Natural killer cell (primary cell): ENCODE data around the gene PDHB. TPM values are rescaled to one million over a fixed set of nuclear protein-coding genes. Genes with fewer than 3 reads are reported as not detected.

ENCODE experiments used
- ATAC-seq, 3 donors: fragments of 150-1000 bp in 2 of 3; fragments of 200-7000 bp in 1 of 3; cut with Tn5 transposase; 1 replicate in 1 of 3; 2 replicates in 2 of 3; pipeline ENCODE4 v1.10.0; 2021; ENCODE audit warnings: mild to moderate bottlenecking in 2 of 3, moderate library complexity in 2 of 3
- DNase-seq, 2 donors: peaks; one replicate each; pipeline versions ENCODE4 v3.0.0 to v3.0.0-alpha.2; 2013 to 2021; ENCODE audit warnings: mixed read lengths in 1 of 2
- H3K27ac ChIP-seq: one replicate; pipeline ENCODE4 v1.5.1; 2013; ENCODE audit warnings: mild to moderate bottlenecking, low read length
- H3K27me3 ChIP-seq: one replicate; pipeline ENCODE4 v1.6.1; 2013; ENCODE audit warnings: low read length; ENCODE audit not compliant: control insufficient read depth, insufficient read depth
- H3K36me3 ChIP-seq: one replicate; pipeline ENCODE4 v1.6.1; 2013; ENCODE audit warnings: low read length; ENCODE audit not compliant: control insufficient read depth, insufficient read depth
- H3K4me1 ChIP-seq: one replicate; pipeline ENCODE4 v1.6.1; 2013; ENCODE audit warnings: low read length; ENCODE audit not compliant: control insufficient read depth, insufficient read depth
- H3K4me3 ChIP-seq: one replicate; pipeline ENCODE4 v1.5.1; 2013; ENCODE audit warnings: low read length
- H3K9me3 ChIP-seq: one replicate; pipeline ENCODE4 v1.6.1; 2013; ENCODE audit warnings: low read length; ENCODE audit not compliant: control insufficient read depth, insufficient read depth
- H3K27ac Mint-ChIP-seq, 2 donors: one replicate each; pipeline ENCODE4 v1.8.0; 2022; ENCODE audit warnings: mild to moderate bottlenecking in 2 of 2, mixed read lengths in 2 of 2, moderate library complexity in 1 of 2
- H3K27me3 Mint-ChIP-seq, 2 donors: one replicate each; pipeline ENCODE4 v1.8.0; 2022; ENCODE audit warnings: low read depth in 2 of 2, mixed read lengths in 2 of 2
- H3K36me3 Mint-ChIP-seq: one replicate; pipeline ENCODE4 v1.8.0; 2022; ENCODE audit warnings: mixed read lengths
- H3K4me1 Mint-ChIP-seq, 2 donors: one replicate each; pipeline ENCODE4 v1.8.0; 2022; ENCODE audit warnings: mixed read lengths in 2 of 2
- H3K4me3 Mint-ChIP-seq: one replicate; pipeline ENCODE4 v1.8.0; 2022; ENCODE audit warnings: mild to moderate bottlenecking, moderate library complexity, mixed read lengths
- H3K9me3 Mint-ChIP-seq, 2 donors: one replicate each; pipeline ENCODE4 v1.8.0; 2022; ENCODE audit warnings: mixed read lengths in 2 of 2
- WGBS: methylation state at CpG from one replicate; pipeline ENCODE4 v1.1.7; 2013; ENCODE audit warnings: missing lambda C conversion rate; ENCODE audit not compliant: insufficient coverage; 5-methylcytosine and 5-hydroxymethylcytosine counted together
- intact Hi-C: fragments of 100-400 bp; cut with micrococcal nuclease; formaldehyde crosslinking; loops from one replicate; pipeline ENCODE4 v1.14.2; 2022
- total RNA-seq, 4 donors: library from RNA; stranded (reverse); fragments of 120-200 nt in 1 of 4; gene quantifications; one replicate each; pipeline versions ENCODE4 v1.2.3 to v1.2.4, GENCODE V29; 2013 to 2022
- TF ChIP-seq, protein P1 (sequence below): fragments of 200-600 bp; IDR thresholded peaks from one replicate; pipeline ENCODE4 v1.8.0; 2022; ENCODE audit warnings: antibody characterized with exemption

PDHB gene
- total RNA-seq, 3 donors from 2014 or later (not counting 1 experiment from before 2014, with no cell fraction given) = 33.7 to 52.4 (median 39.9) TPM

DNA sequence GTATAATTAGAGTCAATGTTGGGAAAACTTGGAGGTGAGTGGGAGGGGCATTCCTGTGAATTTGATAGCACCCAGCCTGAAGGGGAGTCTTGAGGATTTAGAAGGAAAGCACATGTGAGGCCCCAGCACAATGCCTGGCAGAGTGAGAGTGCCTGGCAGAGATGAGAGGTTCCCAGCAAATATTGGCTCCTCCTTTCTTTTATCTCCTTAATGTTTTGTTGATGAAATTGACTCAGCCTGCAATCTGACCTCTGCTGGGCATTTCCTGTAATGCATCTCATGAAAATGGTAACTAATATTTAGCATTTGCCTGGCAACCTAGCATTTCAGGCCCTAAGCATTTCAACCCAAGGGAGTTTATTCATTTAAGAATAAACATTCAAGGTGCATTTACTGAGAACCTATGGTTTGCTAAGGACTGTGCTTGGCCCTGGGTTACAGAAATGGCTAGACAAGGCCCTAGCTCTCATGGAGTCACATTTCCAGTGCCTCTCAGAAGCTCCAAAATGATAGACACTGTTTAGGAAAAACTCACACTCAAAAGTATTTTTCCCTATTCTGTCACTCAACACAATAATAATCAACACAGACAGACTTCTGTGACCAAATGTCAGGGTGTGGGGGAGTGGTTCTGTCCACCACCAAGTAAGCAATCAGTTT lies 19.0 kb downstream of the PDHB start:
- TF ChIP-seq, protein P1, sequence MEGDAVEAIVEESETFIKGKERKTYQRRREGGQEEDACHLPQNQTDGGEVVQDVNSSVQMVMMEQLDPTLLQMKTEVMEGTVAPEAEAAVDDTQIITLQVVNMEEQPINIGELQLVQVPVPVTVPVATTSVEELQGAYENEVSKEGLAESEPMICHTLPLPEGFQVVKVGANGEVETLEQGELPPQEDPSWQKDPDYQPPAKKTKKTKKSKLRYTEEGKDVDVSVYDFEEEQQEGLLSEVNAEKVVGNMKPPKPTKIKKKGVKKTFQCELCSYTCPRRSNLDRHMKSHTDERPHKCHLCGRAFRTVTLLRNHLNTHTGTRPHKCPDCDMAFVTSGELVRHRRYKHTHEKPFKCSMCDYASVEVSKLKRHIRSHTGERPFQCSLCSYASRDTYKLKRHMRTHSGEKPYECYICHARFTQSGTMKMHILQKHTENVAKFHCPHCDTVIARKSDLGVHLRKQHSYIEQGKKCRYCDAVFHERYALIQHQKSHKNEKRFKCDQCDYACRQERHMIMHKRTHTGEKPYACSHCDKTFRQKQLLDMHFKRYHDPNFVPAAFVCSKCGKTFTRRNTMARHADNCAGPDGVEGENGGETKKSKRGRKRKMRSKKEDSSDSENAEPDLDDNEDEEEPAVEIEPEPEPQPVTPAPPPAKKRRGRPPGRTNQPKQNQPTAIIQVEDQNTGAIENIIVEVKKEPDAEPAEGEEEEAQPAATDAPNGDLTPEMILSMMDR = peak; percentile 75
- ATAC-seq (peak in 2 of 3 donors; percentile 78 to 97), DNase-seq (peak in 1 of 2 donors; percentile 76)
- Mint-ChIP-seq H3K27me3 (no peaks in the 10 kb centered on the region), H3K9me3 (no peaks in the 10 kb centered on the region), H3K4me3 (no peak overlapping the region), H3K27ac (peak overlapping the region; percentile 16 to 34), H3K36me3 (peaks cover 12% of the 10 kb centered on the region), H3K4me1 (peaks cover 6 to 15% of the 10 kb centered on the region in 2 donors)
- Histone ChIP-seq H3K4me1 (no peaks in the 10 kb centered on the region), H3K9me3 (no peaks in the 10 kb centered on the region), H3K4me3 (no peak overlapping the region), H3K27me3 (no peaks in the 10 kb centered on the region), H3K27ac (no peak overlapping the region), H3K36me3 (peaks cover 20% of the 10 kb centered on the region)
- intact Hi-C loops = loop anchor here (1.0 kb wide), 3 partner anchors 60 to 108 kb away; partner anchors contain the start of genes HTD2 and RPP14

- no peaks in the 10 kb centered on the region for H3K27me3 ChIP-seq
- DNase-seq (no peak), ATAC-seq (no peak)
- TF ChIP-seq, protein P1 = no peak
- H3K4me3 ChIP-seq = no peak overlapping the region
- Mint-ChIP-seq H3K4me3 (no peak overlapping the region), H3K36me3 (peaks cover 24% of the 10 kb centered on the region), H3K9me3 (no peaks in the 10 kb centered on the region), H3K4me1 (peaks cover 0 to 9% of the 10 kb centered on the region in 2 donors), H3K27ac (no peak overlapping the region), H3K27me3 (no peaks in the 10 kb centered on the region)
- H3K9me3 ChIP-seq = no peaks in the 10 kb centered on the region
- H3K27ac ChIP-seq = no peak overlapping the region
- no peaks in the 10 kb centered on the region for H3K4me1 ChIP-seq
- peaks cover 30% of the 10 kb centered on the region for H3K36me3 ChIP-seq
- WGBS = 98% methylated on average over 7 of the region's 8 CpGs
- intact Hi-C loops = no loop called here
These were observed 21.5 kb downstream of the PDHB start for GRCh38 chr3:58411851-58412830.

- no peak overlapping the region for H3K4me3 Mint-ChIP-seq
- Histone ChIP-seq H3K4me3 (no peak overlapping the region), H3K27me3 (no peaks in the 10 kb centered on the region), H3K4me1 (no peaks in the 10 kb centered on the region), H3K27ac (no peak overlapping the region), H3K9me3 (no peaks in the 10 kb centered on the region), H3K36me3 (peaks cover 29% of the 10 kb centered on the region)
- H3K9me3 Mint-ChIP-seq = no peaks in the 10 kb centered on the region
- DNase-seq = no peak
- TF ChIP-seq, protein P1 = no peak
- H3K36me3 Mint-ChIP-seq = peaks cover 30% of the 10 kb centered on the region
- intact Hi-C loops = no loop called here
- 99% methylated on average over 3 of the region's 3 CpGs for WGBS
- H3K27ac Mint-ChIP-seq = no peak overlapping the region
- ATAC-seq = no peak
- H3K4me1 Mint-ChIP-seq = peaks cover 0 to 9% of the 10 kb centered on the region in 2 donors
- no peaks in the 10 kb centered on the region for H3K27me3 Mint-ChIP-seq
These were observed 22.6 kb downstream of the PDHB start for GRCh38 chr3:58411036-58411435.
